Suprapubic skin (tissue), 4 donors: Measurements from ENCODE around the gene MATCAP1. TPM values are rescaled to one million over a fixed set of nuclear protein-coding genes. Genes with fewer than 3 reads are reported as not detected.

Source experiments
- DNase-seq, 2 donors: peaks; one replicate each; pipeline ENCODE4 v3.0.0-alpha.2; 2019; ENCODE audit warnings: low spot score in 2 of 2
- H3K27ac ChIP-seq: fragments of 200-600 bp; sonication (generic); one replicate; pipeline ENCODE4 v1.5.1; 2019
- H3K27me3 ChIP-seq: fragments of 200-600 bp; sonication (generic); one replicate; pipeline ENCODE4 v1.5.1; 2019
- H3K36me3 ChIP-seq: fragments of 200-600 bp; sonication (generic); one replicate; pipeline ENCODE4 v1.5.1; 2019
- H3K4me1 ChIP-seq: fragments of 200-600 bp; sonication (generic); one replicate; pipeline ENCODE4 v1.5.1; 2019
- H3K4me3 ChIP-seq: fragments of 200-600 bp; sonication (generic); one replicate; pipeline ENCODE4 v1.5.1; 2019; ENCODE audit warnings: mild to moderate bottlenecking
- H3K9me3 ChIP-seq: fragments of 200-600 bp; sonication (generic); one replicate; pipeline ENCODE4 v1.5.1; 2019
- CTCF ChIP-seq, 2 donors: fragments of 200-600 bp in 1 of 2; fragments of 450-650 bp in 1 of 2; sonication (generic) in 1 of 2; IDR thresholded peaks; one replicate each; pipeline ENCODE4 v1.5.1; 2016 to 2019; ENCODE audit warnings: antibody characterized with exemption in 2 of 2, mild to moderate bottlenecking in 1 of 2, moderate library complexity in 1 of 2
- EP300 ChIP-seq: sonication (generic); formaldehyde crosslinking; IDR thresholded peaks from one replicate; pipeline ENCODE4 v1.6.1; 2017; ENCODE audit warnings: antibody characterized with exemption
- POLR2A ChIP-seq, 2 donors: fragments of 450-650 bp; IDR thresholded peaks; one replicate each; pipeline ENCODE4 v1.6.1; 2017; ENCODE audit warnings: antibody characterized with exemption in 2 of 2, mild to moderate bottlenecking in 2 of 2, moderate library complexity in 2 of 2
- POLR2AphosphoS5 ChIP-seq, 3 donors: sonication (generic); formaldehyde crosslinking; IDR thresholded peaks; one replicate each; pipeline ENCODE4 v1.6.1; 2017; ENCODE audit warnings: antibody characterized with exemption in 3 of 3
- WGBS: methylation state at CpG from one replicate; pipeline ENCODE4 v1.1.5; 2018; 5-methylcytosine and 5-hydroxymethylcytosine counted together
- total RNA-seq, 4 donors: library from RNA; depleted of rRNA; stranded (reverse); fragments of >200 nt; gene quantifications; one replicate each; pipeline ENCODE4 v1.1.0, GENCODE V29; 2016

The MATCAP1 gene
- total RNA-seq, 4 donors from 2014 or later = 14.2 to 30.0 (median 17.3) TPM

DNA sequence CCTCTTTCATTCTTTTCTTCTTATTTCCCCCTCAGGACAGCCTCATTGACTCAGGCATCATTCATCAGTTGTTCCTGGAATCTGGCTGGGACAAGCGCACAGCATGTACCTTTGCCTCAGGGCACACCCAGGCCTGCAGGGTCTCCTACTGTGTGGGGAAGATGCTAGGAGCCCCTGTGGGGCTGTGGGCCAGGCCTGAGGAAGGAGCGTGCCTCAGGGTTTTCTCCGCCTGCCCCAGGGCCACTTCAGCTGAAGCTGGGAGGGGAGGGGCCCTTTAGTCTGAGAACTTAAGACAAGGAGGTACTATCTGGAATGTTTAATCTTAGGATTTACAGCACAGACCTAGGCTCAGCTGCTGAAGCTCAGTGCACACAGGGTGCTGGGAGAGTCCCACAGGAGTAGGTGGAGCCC lies 23.1 kb upstream of the MATCAP1 start:
- no peak overlapping the region for H3K4me3 ChIP-seq
- no peak for DNase-seq
- 90% methylated on average over 3 of the region's 3 CpGs for WGBS
- H3K36me3 ChIP-seq = peaks cover 32% of the 10 kb centered on the region
- no peaks in the 10 kb centered on the region for H3K9me3 ChIP-seq
- H3K27ac ChIP-seq = no peak overlapping the region
- TF ChIP-seq POLR2AphosphoS5 (IDR thresholded peaks at IDR 0.05) (no peak), EP300 (no peak), POLR2A (IDR thresholded peaks at IDR 0.05) (no peak), CTCF (IDR thresholded peaks at IDR 0.05) (no peak)
- H3K4me1 ChIP-seq = peaks cover 6% of the 10 kb centered on the region
- H3K27me3 ChIP-seq = no peaks in the 10 kb centered on the region

GRCh38 chr16:67206129-67206837 lies 22.5 kb upstream of the MATCAP1 start:
- Histone ChIP-seq H3K36me3 (peaks cover 38% of the 10 kb centered on the region), H3K4me3 (no peak overlapping the region), H3K27ac (no peak overlapping the region), H3K27me3 (no peaks in the 10 kb centered on the region), H3K9me3 (no peaks in the 10 kb centered on the region), H3K4me1 (peaks cover 6% of the 10 kb centered on the region)
- TF ChIP-seq CTCF (IDR thresholded peaks at IDR 0.05) (no peak), POLR2A (IDR thresholded peaks at IDR 0.05) (no peak), EP300 (no peak), POLR2AphosphoS5 (IDR thresholded peaks at IDR 0.05) (no peak)
- 83% methylated on average over 8 of the region's 8 CpGs for WGBS
- no peak for DNase-seq

DNA sequence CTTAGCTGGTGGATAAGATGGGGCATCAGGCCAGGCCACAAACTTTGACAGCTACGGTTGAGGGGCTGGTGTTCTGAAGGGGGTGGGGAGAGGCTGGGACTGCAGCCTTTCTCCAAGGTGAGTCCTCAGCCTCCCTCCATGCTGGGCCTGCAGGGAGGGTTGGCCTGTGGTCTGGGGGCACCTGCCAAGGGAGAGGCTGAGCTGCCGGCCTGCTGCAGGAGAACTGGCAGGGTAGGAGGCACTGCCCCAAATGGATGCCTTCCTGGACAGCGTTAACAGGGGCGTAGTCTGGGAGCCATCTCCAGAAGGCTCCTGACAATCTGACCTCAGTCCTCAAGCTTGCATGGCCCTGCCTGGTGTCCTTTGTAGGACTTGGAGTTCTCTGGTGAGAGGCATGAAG lies 20.3 kb upstream of the MATCAP1 start:
- no peak overlapping the region for H3K27ac ChIP-seq
- TF ChIP-seq POLR2A (IDR thresholded peaks at IDR 0.05) (no peak), CTCF (IDR thresholded peaks at IDR 0.05) (no peak), EP300 (no peak), POLR2AphosphoS5 (IDR thresholded peaks at IDR 0.05) (no peak)
- peaks cover 36% of the 10 kb centered on the region for H3K36me3 ChIP-seq
- no peak overlapping the region for H3K4me3 ChIP-seq
- H3K4me1 ChIP-seq = peaks cover 18% of the 10 kb centered on the region
- WGBS = 68% methylated on average over 3 of the region's 4 CpGs
- DNase-seq = no peak
- no peaks in the 10 kb centered on the region for H3K9me3 ChIP-seq
- no peaks in the 10 kb centered on the region for H3K27me3 ChIP-seq

- no peak for TF ChIP-seq POLR2AphosphoS5 (IDR thresholded peaks at IDR 0.05)
- no peak for TF ChIP-seq POLR2A (IDR thresholded peaks at IDR 0.05)
- TF ChIP-seq EP300 = no peak
- TF ChIP-seq CTCF (IDR thresholded peaks at IDR 0.05) = no peak
- whole genome bisulfite sequencing = 85% methylated on average over 16 of the region's 23 CpGs
- no peak for DNase-seq
- H3K9me3 ChIP-seq = no peaks in the 10 kb centered on the region
- H3K4me3 ChIP-seq = no peak overlapping the region
- no peaks in the 10 kb centered on the region for H3K27me3 ChIP-seq
- peaks cover 29% of the 10 kb centered on the region for H3K4me1 ChIP-seq
- H3K27ac ChIP-seq = no peak overlapping the region
- H3K36me3 ChIP-seq = peaks cover 38% of the 10 kb centered on the region
These were observed 19.3 kb upstream of the MATCAP1 start for GRCh38 chr16:67202956-67203493.

DNA sequence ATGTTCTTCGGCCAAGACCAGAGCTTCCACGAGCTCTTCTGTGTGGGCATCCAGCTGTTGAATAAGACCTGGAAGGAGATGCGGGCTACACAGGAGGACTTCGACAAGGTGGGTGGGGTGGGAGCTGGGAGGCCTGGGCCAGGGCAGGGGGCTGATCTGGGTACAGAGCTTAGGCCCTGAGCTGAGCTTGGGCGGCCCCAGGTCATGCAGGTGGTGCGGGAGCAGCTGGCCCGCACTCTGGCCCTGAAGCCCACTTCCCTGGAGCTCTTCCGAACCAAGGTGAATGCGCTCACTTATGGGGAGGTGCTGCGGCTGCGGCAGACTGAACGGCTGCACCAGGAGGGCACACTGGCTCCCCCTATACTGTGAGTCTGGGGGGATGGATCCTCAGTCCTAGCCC lies 18.7 kb upstream of the MATCAP1 start:
- Histone ChIP-seq H3K27me3 (no peaks in the 10 kb centered on the region), H3K9me3 (no peaks in the 10 kb centered on the region), H3K27ac (no peak overlapping the region), H3K4me3 (no peak overlapping the region), H3K36me3 (peaks cover 42% of the 10 kb centered on the region), H3K4me1 (peaks cover 29% of the 10 kb centered on the region)
- TF ChIP-seq CTCF (IDR thresholded peaks at IDR 0.05) = no peak
- no peak for TF ChIP-seq POLR2A (IDR thresholded peaks at IDR 0.05)
- TF ChIP-seq POLR2AphosphoS5 (IDR thresholded peaks at IDR 0.05) = no peak
- no peak for TF ChIP-seq EP300
- 60% methylated on average over 1 of the region's 12 CpGs for WGBS
- no peak for DNase-seq
